Ectodermal cell (in vitro differentiated cells): ENCODE results near the gene PEX14.
A peak's percentile ranks its signal among the peaks of the same experiment; 100 is the strongest.
"Not testable (repeated sequence)": the region's sequence is repeated elsewhere in the genome, so short reads cannot be mapped to it uniquely, and the experiment has no call there.

Experiments
- H3K27ac ChIP-seq: 2 replicates; pipeline ENCODE4 v1.7.0; 2013; ENCODE audit warnings: mild to moderate bottlenecking, low read depth, low read length; ENCODE audit not compliant: insufficient read depth, poor library complexity, severe bottlenecking
- H3K27me3 ChIP-seq: 2 replicates; pipeline ENCODE4 v1.7.0; 2013; ENCODE audit warnings: mild to moderate bottlenecking, low read length; ENCODE audit not compliant: insufficient read depth, control insufficient read depth, poor library complexity, severe bottlenecking
- H3K36me3 ChIP-seq: one replicate; pipeline ENCODE4 v1.7.0; 2013; ENCODE audit warnings: low read length; ENCODE audit not compliant: control insufficient read depth, insufficient read depth
- H3K4me1 ChIP-seq: one replicate; pipeline ENCODE4 v1.7.0; 2013; ENCODE audit warnings: low read length; ENCODE audit not compliant: control insufficient read depth, insufficient read depth
- H3K4me3 ChIP-seq: 2 replicates; pipeline ENCODE4 v1.7.0; 2013; ENCODE audit warnings: low read depth, low read length, control low read depth; ENCODE audit not compliant: insufficient read depth
- H3K9me3 ChIP-seq: 2 replicates; pipeline ENCODE4 v1.7.0; 2013; ENCODE audit warnings: mild to moderate bottlenecking, low read length, moderate library complexity; ENCODE audit not compliant: control insufficient read depth
- WGBS, 2 experiments: methylation state at CpG; one replicate each; pipeline ENCODE4 v1.1.7; 2013; ENCODE audit warnings: missing lambda C conversion rate in 2 of 2; 5-methylcytosine and 5-hydroxymethylcytosine counted together

Gene PEX14

DNA sequence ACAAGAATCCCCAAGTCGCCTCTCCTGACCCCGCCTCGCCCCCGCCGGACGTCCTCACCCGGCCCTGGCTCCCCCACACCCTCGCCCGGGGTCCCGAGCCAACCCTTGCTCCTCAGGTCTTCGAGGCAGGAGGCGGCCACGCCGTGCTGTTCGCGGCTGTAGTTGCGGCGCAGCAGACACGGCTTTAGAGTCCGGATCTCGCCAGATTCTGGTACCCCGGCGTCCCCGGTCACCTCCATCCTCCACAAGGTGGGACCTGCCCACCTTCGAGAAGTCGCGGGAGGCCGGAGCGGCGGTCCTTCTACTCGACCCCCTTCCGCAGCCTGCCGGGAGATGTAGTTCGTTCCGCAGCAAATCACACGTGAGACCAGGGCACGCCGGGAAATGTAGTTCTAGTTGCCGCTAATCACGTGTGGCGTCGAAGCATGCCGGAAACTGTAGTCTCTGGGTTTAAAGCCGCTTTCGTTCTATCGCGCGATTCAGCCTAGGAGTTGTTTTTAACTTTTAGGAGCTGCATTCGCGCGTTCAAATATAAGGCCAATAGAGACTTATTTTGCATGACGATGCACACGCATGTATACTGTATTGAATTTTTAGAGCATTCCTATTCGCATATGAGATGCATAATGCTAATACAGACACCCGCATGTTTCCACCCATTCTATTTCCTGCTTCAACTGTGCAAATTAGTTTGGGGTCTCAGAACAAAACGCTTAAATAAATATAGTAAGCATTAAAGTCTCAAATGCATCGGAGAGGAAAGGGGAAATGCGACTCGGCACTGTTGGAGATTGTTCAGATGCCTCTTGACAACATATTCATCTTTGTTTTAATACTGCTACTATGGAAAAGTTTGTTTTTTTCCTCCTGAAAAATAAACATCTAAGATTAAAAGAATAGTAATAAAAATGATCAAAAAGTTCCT, 2.3 kb upstream of the PEX14 start, which contains the start of gene DFFA:
Gene DFFA (minus strand): TSS at position 310 of the 925 bp plus-strand sequence. CDS start 71 bp downstream, at position 239.
- 2% methylated on average over 55 to 57 of the region's 59 CpGs for WGBS, 2 experiments
- H3K4me1 ChIP-seq: peaks cover 9% of the 10 kb centered on the region
- H3K36me3 ChIP-seq: peaks cover 7% of the 10 kb centered on the region
- H3K4me3 ChIP-seq: peak within 1 kb of the TSS; percentile 51
- H3K9me3 ChIP-seq: no peaks in the 10 kb centered on the region
- no peak within 1 kb of the TSS for H3K27ac ChIP-seq
- H3K27me3 ChIP-seq: no peaks in the 10 kb centered on the region

DNA sequence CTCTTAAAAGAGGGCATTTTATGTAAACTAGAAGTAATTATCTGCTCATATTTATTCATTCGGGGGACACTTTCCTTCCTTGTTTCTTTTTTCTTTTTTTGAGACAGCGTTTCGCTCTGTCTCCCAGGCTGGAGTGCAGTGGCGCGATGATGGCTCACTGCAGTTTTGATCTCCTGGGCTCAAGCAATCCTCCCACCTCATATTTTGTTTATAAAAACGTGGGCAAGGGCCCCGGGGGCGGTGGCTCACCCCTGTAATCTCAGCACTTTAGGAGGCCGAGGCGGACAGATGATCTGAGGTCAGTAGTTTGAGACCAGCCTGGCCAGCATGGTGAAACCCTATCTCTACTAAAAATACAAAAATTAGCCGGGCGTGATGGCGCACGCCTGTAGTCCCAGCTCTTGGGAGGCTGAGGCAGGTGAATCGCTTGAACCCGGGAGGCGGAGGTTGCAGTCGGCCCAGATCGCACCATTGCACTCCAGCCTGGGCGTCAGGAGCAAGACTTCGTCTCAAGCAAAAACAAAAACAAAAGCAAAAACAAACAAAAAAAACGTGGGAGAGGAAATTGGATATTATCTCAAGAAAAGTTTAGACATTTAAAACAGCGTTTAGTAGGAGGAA, 1.5 kb upstream of the PEX14 start:
- 93% methylated on average over 22 to 23 of the region's 23 CpGs for WGBS, 2 experiments
- no peak overlapping the region for H3K4me3 ChIP-seq

DNA sequence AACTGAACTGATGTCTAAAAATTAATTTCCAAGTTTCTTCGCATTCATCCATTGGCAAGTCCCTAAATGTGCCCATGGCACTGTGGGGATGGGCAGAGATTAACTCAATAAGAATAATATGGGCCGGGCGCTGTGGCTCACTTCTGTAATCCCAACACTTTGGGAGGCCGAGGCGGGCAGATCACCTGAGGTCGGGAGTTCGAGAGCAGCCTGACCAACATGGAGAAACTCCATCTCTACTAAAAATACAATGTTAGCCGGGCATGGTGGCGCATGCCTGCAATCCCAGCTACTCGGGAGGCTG, 489 bp upstream of the PEX14 start:
- H3K9me3 ChIP-seq, H3K36me3 ChIP-seq, H3K27me3 ChIP-seq, H3K27ac ChIP-seq, H3K4me1 ChIP-seq, H3K4me3 ChIP-seq: not testable (repeated sequence)
- 90 to 93% methylated on average over 10 of the region's 10 CpGs for WGBS, 2 experiments

More for the DNA sequence above, 1.5 kb upstream of the PEX14 start:
- Histone ChIP-seq H3K9me3 (no peaks in the 10 kb centered on the region), H3K4me1 (peaks cover 9% of the 10 kb centered on the region), H3K27me3 (no peaks in the 10 kb centered on the region), H3K27ac (no peak overlapping the region), H3K36me3 (peaks cover under 1% of the 10 kb centered on the region)

DNA sequence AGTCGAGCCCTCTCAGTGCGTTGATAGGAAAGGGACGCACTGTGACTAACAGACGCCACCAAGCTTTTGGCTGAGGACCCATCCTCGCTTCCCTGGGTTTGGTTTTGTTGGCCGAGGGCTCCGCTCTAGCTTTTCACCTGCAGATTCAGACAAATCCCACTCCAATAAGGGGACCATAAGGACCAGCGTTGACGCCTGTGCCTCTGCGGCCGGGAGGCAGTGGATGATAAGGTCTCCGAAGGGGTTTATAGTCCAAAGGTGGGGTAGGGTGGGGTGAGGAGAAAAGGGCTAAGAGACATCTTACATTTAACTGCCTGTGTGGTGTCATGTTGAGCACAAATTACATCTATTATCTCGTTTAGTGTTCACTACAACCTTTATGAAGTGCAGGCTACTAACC, 760 bp downstream of the PEX14 start:
- peaks cover 9% of the 10 kb centered on the region for H3K4me1 ChIP-seq
- H3K9me3 ChIP-seq: no peaks in the 10 kb centered on the region
- no peak overlapping the region for H3K27ac ChIP-seq
- 3 to 5% methylated on average over 13 of the region's 13 CpGs for WGBS, 2 experiments
- H3K27me3 ChIP-seq: no peaks in the 10 kb centered on the region
- H3K4me3 ChIP-seq: peak overlapping the region; percentile 93
- H3K36me3 ChIP-seq: no peaks in the 10 kb centered on the region

DNA sequence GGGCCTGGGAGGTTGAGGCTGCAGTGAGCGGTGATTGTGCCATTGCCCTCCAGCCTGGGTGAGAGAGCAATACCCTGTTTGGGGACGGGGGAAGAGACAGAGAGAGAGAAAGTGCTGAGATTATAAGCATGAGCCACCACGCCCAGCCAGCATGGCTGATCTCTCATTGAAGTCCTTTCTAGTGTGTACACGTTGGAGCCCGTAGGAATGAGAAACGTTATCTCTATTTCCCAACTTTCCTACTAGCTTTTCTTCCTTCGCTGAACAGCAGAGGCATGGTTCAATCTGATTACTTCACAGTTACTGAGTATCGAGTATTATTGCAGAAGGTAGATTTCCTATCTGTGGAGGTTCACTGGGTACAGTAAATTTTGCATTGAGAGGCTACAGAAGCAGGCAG, 4.5 kb downstream of the PEX14 start:
- no peaks in the 10 kb centered on the region for H3K9me3 ChIP-seq
- H3K4me3 ChIP-seq: no peak overlapping the region
- no peaks in the 10 kb centered on the region for H3K36me3 ChIP-seq
- H3K27ac ChIP-seq: no peak overlapping the region
- 79 to 82% methylated on average over 8 of the region's 8 CpGs for WGBS, 2 experiments
- peaks cover 9% of the 10 kb centered on the region for H3K4me1 ChIP-seq
- H3K27me3 ChIP-seq: no peaks in the 10 kb centered on the region

DNA sequence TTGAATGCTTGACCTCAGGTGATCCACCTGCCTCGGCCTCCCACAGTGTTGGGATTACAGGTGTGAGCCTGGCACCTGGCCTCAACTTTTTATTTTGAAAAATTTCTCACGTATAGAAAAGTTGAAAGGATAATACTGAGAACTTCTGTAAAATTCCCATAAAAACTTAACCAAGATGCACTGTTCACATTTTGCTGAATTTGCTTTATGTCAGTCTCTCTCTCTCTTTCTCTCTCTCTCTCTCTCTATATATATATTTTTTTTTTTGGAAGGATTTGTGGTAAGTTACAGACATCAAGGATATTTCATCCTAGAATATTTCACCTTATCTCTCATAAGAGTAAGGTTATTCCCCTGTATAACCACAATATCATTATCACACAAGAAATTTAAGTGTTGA, 5.9 kb downstream of the PEX14 start:
- Histone ChIP-seq H3K36me3 (no peaks in the 10 kb centered on the region), H3K27ac (no peak overlapping the region), H3K4me3 (no peak overlapping the region), H3K4me1 (peaks cover 9% of the 10 kb centered on the region), H3K27me3 (no peaks in the 10 kb centered on the region), H3K9me3 (no peaks in the 10 kb centered on the region)
- WGBS, 2 experiments: 92 to 95% methylated on average over 2 of the region's 2 CpGs

DNA sequence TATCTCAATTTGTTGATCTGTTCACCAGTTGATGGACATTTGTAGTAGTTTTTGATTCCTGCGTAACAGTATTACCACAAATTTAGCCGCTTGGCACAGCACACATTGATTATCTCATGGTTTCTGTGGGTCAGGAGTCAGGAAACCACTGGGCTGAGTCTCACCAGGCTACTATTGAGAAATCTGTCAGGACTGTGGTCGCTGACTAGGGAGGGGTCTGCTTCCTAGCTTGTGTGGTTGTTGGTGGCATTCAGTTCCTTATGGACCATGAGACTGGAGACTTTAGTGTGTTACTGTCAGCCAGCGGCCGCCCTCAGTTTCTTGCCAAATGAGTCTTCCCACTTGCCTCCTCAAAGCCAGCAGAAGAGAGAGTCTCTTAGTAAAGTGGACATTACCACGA, 9.8 kb downstream of the PEX14 start:
- H3K9me3 ChIP-seq: no peaks in the 10 kb centered on the region
- H3K36me3 ChIP-seq: no peaks in the 10 kb centered on the region
- no peak overlapping the region for H3K4me3 ChIP-seq
- peaks cover 3% of the 10 kb centered on the region for H3K4me1 ChIP-seq
- 96 to 97% methylated on average over 6 of the region's 6 CpGs for WGBS, 2 experiments
- H3K27ac ChIP-seq: no peak overlapping the region
- H3K27me3 ChIP-seq: no peaks in the 10 kb centered on the region

DNA sequence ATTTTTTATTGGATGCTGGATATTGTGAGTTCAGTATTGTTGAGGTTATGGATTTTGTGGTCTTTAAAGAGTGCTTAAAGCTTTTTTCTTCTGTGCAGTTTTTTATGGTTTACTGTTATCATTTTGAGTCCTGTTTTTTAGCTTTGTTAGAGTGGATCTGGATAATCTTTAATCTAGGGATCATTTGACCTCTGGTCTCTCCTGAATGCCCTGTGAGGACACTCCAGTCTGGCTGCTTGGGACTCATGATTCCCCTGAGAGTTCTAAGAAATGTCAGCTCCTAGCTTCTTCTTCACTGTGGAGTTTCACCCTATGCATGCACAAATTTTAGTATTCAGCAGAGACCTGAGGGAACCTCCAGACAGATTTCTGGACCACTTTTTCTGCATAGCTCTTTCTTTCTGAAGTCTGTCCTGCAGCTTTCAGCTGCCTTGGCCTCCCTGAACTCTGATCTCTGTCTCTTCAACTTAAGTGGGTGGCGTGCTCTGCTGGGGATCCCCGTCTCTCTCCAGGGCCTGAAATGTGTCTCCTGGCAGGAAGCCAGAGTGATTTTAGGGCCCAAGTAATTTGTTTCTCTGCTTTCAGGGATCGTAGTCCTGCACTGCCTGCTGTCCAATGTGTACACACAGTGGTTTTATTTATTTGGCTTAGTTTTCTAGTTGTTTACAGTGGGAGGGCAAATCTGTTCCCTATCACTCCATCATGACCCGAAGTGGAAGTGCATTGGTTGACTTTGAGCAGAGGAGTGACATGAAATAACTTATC, 14.7 kb downstream of the PEX14 start:
- WGBS, 2 experiments: 58 to 72% methylated on average over 3 to 4 of the region's 4 CpGs
- no peaks in the 10 kb centered on the region for H3K27me3 ChIP-seq
- no peaks in the 10 kb centered on the region for H3K9me3 ChIP-seq
- H3K36me3 ChIP-seq: no peaks in the 10 kb centered on the region
- no peak overlapping the region for H3K4me3 ChIP-seq
- peak overlapping the region; percentile 80 for H3K27ac ChIP-seq
- H3K4me1 ChIP-seq: peaks cover 16% of the 10 kb centered on the region

DNA sequence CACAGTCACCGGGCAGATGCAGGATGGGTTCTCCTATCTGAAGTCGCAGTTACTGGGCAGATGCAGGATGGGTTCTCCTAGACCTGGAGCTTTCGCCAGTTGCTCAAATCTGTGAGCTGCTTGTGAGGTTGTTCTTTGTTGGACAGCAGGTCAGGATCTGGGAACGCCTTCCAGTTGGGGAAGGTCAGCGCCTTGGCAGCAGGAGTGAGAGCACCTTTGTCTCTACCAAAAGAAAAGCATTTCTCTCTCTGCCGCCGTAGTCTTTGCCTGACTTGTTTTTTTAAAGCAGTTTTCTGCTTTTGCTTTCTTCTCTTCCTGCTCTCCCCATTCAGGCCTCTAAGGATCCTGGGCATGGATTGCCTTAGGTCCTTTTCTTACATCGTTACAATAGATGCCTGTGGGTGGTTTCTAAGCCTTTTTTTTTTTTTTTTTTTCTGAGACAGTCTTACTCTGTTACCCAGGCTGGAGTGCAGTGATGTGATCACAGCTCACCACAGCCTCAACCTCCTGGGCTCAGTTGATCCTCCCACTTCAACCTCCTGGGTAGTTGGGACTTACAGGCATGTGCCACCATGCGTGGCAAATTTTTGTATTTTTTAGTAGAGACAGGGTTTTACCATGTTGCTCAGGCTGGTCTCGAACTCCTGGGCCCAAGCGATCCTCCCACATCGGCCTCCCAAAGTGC, 15.7 kb downstream of the PEX14 start:
- Histone ChIP-seq H3K27me3 (no peaks in the 10 kb centered on the region), H3K4me3 (no peak overlapping the region), H3K4me1 (peaks cover 19% of the 10 kb centered on the region), H3K9me3 (no peaks in the 10 kb centered on the region), H3K27ac (peak overlapping the region; percentile 80), H3K36me3 (no peaks in the 10 kb centered on the region)
- WGBS, 2 experiments: 48 to 52% methylated on average over 11 to 12 of the region's 12 CpGs

DNA sequence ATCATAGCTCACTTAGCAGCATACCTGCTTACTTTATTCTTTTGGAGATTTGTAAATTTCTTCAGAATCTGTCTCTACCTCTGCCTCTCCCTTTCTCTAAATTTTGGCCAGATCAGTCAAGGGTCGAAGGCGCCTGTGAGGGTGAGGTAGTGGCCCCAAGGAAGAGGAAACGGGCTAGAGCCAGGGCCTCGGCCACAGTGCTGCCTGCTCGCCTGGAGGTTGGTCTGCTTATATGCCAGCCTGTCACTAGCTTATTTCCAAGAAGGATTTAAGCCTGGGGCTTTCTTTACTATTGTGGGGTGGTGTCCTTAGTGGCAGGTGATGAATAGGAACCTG, 19.6 kb downstream of the PEX14 start:
- no peak overlapping the region for H3K4me3 ChIP-seq
- WGBS, 2 experiments: 85 to 86% methylated on average over 4 to 5 of the region's 5 CpGs
- H3K27me3 ChIP-seq: no peaks in the 10 kb centered on the region
- peaks cover 17% of the 10 kb centered on the region for H3K4me1 ChIP-seq
- H3K9me3 ChIP-seq: no peaks in the 10 kb centered on the region
- H3K27ac ChIP-seq: no peak overlapping the region
- no peaks in the 10 kb centered on the region for H3K36me3 ChIP-seq
